ENCODE data around the gene TOP2A. TPM values are rescaled to one million over a fixed set of nuclear protein-coding genes. Genes with fewer than 3 reads are reported as not detected.

The TOP2A gene
- polyA plus RNA-seq, 1 donor from 2014 or later: 7.8 TPM

- H4K20me1 ChIP-seq (ENCODE audit: insufficient read depth): no peaks in the 10 kb centered on the region
- H3K79me2 ChIP-seq (replicated peaks; ENCODE audit: insufficient read depth, low read length): no peaks in the 10 kb centered on the region
- H3K4me2 ChIP-seq (ENCODE audit: low read length): no peak overlapping the region
- H3K36me3 ChIP-seq (ENCODE audit: insufficient read depth, low read length): no peaks in the 10 kb centered on the region
- H3K9me3 ChIP-seq (ENCODE audit: low read length): no peaks in the 10 kb centered on the region
- H3K27ac ChIP-seq (ENCODE audit: low read length): no peak overlapping the region
- TF ChIP-seq RAD21 (conservative IDR thresholded peaks at IDR 0.05) (no peak), TAF1 (IDR thresholded peaks at IDR 0.05; ENCODE audit: low read depth) (no peak), SMC3 (conservative IDR thresholded peaks at IDR 0.05; ENCODE audit: poor library complexity) (no peak), CTCF (IDR thresholded peaks at IDR 0.05; ENCODE audit: poor library complexity, severe bottlenecking) (no peak), REST (IDR thresholded peaks at IDR 0.05; ENCODE audit: borderline replicate concordance) (no peak), EP300 (conservative IDR thresholded peaks at IDR 0.05; ENCODE audit: poor library complexity, severe bottlenecking) (no peak), EZH2 (IDR thresholded peaks at IDR 0.05; ENCODE audit: borderline replicate concordance, insufficient read depth, low read length, poor library complexity, severe bottlenecking) (no peak), MXI1 (conservative IDR thresholded peaks at IDR 0.05; ENCODE audit: poor library complexity, severe bottlenecking) (no peak), POLR2AphosphoS5 (IDR thresholded peaks at IDR 0.05) (no peak)
- H2AFZ ChIP-seq (ENCODE audit: low read depth, low read length): no peak overlapping the region
- H3K4me3 ChIP-seq (ENCODE audit: low read length): no peak overlapping the region
- H3F3A ChIP-seq (ENCODE audit: insufficient read depth, low read length, poor library complexity, severe bottlenecking): no peaks in the 10 kb centered on the region
- H3K9ac ChIP-seq (ENCODE audit: low read length): no peak overlapping the region
- H3K9me2 ChIP-seq (ENCODE audit: insufficient read depth, low read length): no peaks in the 10 kb centered on the region
- H3K27me3 ChIP-seq (ENCODE audit: insufficient read depth, low read depth, low read length): no peaks in the 10 kb centered on the region
These were observed 48.7 kb upstream of the TOP2A start for GRCh38 chr17:40466298-40466971.

- H3K36me3 ChIP-seq (ENCODE audit: insufficient read depth, low read length): no peaks in the 10 kb centered on the region
- H3K4me3 ChIP-seq (ENCODE audit: low read length): no peak overlapping the region
- H3K4me2 ChIP-seq (ENCODE audit: low read length): no peak overlapping the region
- no peaks in the 10 kb centered on the region for H3K9me3 ChIP-seq (ENCODE audit: low read length)
- H4K20me1 ChIP-seq (ENCODE audit: insufficient read depth): no peaks in the 10 kb centered on the region
- no peak for TF ChIP-seq TAF1 (IDR thresholded peaks at IDR 0.05; ENCODE audit: low read depth)
- no peak for TF ChIP-seq RAD21 (conservative IDR thresholded peaks at IDR 0.05)
- TF ChIP-seq EP300 (conservative IDR thresholded peaks at IDR 0.05; ENCODE audit: poor library complexity, severe bottlenecking): no peak
- no peak for TF ChIP-seq POLR2AphosphoS5 (IDR thresholded peaks at IDR 0.05)
- no peak for TF ChIP-seq MXI1 (conservative IDR thresholded peaks at IDR 0.05; ENCODE audit: poor library complexity, severe bottlenecking)
- no peak for TF ChIP-seq SMC3 (conservative IDR thresholded peaks at IDR 0.05; ENCODE audit: poor library complexity)
- TF ChIP-seq CTCF (IDR thresholded peaks at IDR 0.05; ENCODE audit: poor library complexity, severe bottlenecking): no peak
- no peak for TF ChIP-seq REST (IDR thresholded peaks at IDR 0.05; ENCODE audit: borderline replicate concordance)
- TF ChIP-seq EZH2 (IDR thresholded peaks at IDR 0.05; ENCODE audit: borderline replicate concordance, insufficient read depth, low read length, poor library complexity, severe bottlenecking): no peak
- no peak overlapping the region for H3K9ac ChIP-seq (ENCODE audit: low read length)
- no peak overlapping the region for H2AFZ ChIP-seq (ENCODE audit: low read depth, low read length)
- no peaks in the 10 kb centered on the region for H3K9me2 ChIP-seq (ENCODE audit: insufficient read depth, low read length)
- no peaks in the 10 kb centered on the region for H3F3A ChIP-seq (ENCODE audit: insufficient read depth, low read length, poor library complexity, severe bottlenecking)
- no peaks in the 10 kb centered on the region for H3K27me3 ChIP-seq (ENCODE audit: insufficient read depth, low read depth, low read length)
- no peak overlapping the region for H3K27ac ChIP-seq (ENCODE audit: low read length)
- no peaks in the 10 kb centered on the region for H3K79me2 ChIP-seq (replicated peaks; ENCODE audit: insufficient read depth, low read length)
These were observed 46.7 kb upstream of the TOP2A start for GRCh38 chr17:40464392-40464855.

Measured in neural cell (in vitro differentiated cells).